GM21447 (cell line): ENCODE data around the gene S100PBP.
"Not testable (repeated sequence)": the region's sequence is repeated elsewhere in the genome, so short reads cannot be mapped to it uniquely, and the experiment has no call there.

ENCODE experiments used
- ATAC-seq: cut with Tn5 transposase; IDR thresholded peaks from one replicate; pipeline ENCODE4 v1.9.1; 2021; ENCODE audit not compliant: unreplicated experiment

Gene S100PBP

GRCh38 chr1:32784817-32785216, 32.6 kb upstream of the S100PBP start:
- no peak for ATAC-seq

GRCh38 chr1:32786856-32787255, 30.6 kb upstream of the S100PBP start:
- no peak for ATAC-seq

GRCh38 chr1:32789356-32789755, 28.1 kb upstream of the S100PBP start:
- ATAC-seq = not testable (repeated sequence)

GRCh38 chr1:32791881-32792280, 25.6 kb upstream of the S100PBP start:
- ATAC-seq = no peak

GRCh38 chr1:32795763-32796162, 21.7 kb upstream of the S100PBP start:
- ATAC-seq = not testable (repeated sequence)

- ATAC-seq = no peak
These were observed 20.0 kb upstream of the S100PBP start for GRCh38 chr1:32797456-32797855.

GRCh38 chr1:32798191-32798590, 19.3 kb upstream of the S100PBP start:
- no peak for ATAC-seq

GRCh38 chr1:32798679-32799416, 18.6 kb upstream of the S100PBP start:
- no peak for ATAC-seq

- no peak for ATAC-seq
These were observed 16.2 kb upstream of the S100PBP start for GRCh38 chr1:32801096-32801715.

- ATAC-seq = not testable (repeated sequence)
These were observed 13.0 kb upstream of the S100PBP start for GRCh38 chr1:32804460-32804859.

GRCh38 chr1:32806290-32806689, 11.2 kb upstream of the S100PBP start:
- no peak for ATAC-seq

- ATAC-seq = no peak
These were observed 10.4 kb upstream of the S100PBP start for GRCh38 chr1:32806910-32807523.

- no peak for ATAC-seq
These were observed 8.9 kb upstream of the S100PBP start for GRCh38 chr1:32808580-32808979.

GRCh38 chr1:32810358-32810757, 7.1 kb upstream of the S100PBP start:
- no peak for ATAC-seq

- no peak for ATAC-seq
These were observed 6.2 kb upstream of the S100PBP start for GRCh38 chr1:32811265-32811664.

- no peak for ATAC-seq
These were observed 5.5 kb upstream of the S100PBP start for GRCh38 chr1:32811917-32812316.

GRCh38 chr1:32813941-32814739, 3.3 kb upstream of the S100PBP start:
- ATAC-seq = no peak

- peak; percentile 13 for ATAC-seq
These were observed 736 bp upstream of the S100PBP start for GRCh38 chr1:32816676-32817158.

- peak; percentile 18 for ATAC-seq
These were observed 648 bp downstream of the S100PBP start for GRCh38 chr1:32817815-32818786.
